Measurements from ENCODE around the gene ABHD16B. TPM values are rescaled to one million over a fixed set of nuclear protein-coding genes. Genes with fewer than 3 reads are reported as not detected.

ABHD16B gene
- total and polyA plus RNA-seq, 2 experiments from 2014 or later = not detected

DNA sequence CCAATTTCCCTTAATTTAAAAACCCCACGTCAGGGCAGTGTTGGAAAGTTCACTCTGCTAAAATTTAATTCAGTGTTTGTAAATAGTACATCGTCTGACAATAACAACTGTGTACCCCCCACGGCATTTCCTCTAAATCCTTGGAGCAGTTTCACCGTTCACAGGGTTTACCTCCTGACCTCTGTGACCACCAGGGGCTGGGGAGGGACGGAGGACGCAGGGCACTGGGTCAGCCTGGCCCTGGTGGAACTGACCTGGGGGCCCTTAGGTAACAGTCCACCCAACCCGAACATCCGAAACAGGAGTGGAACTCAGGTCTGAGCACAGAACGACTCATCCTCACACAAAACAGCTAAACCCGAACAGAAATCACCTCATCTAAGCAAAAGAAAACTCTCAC, 32.3 kb upstream of the ABHD16B start:
- no peak overlapping the region for H3K27ac Mint-ChIP-seq
- Histone ChIP-seq H3K4me1 (ENCODE audit: insufficient read depth) (peaks cover 21% of the 10 kb centered on the region), H3K79me2 (replicated peaks; ENCODE audit: insufficient read depth) (peaks cover 47% of the 10 kb centered on the region), H3K36me3 (ENCODE audit: insufficient read depth) (no peaks in the 10 kb centered on the region), H3K27me3 (ENCODE audit: insufficient read depth) (peaks cover 45% of the 10 kb centered on the region), H3K27ac (ENCODE audit: low read depth) (no peak overlapping the region), H3K4me3 (peak overlapping the region; percentile 63), H4K20me1 (replicated peaks; ENCODE audit: insufficient read depth) (peaks cover 34% of the 10 kb centered on the region), H3K4me2 (peak overlapping the region; percentile 93), H2AFZ (no peak overlapping the region), H3K9me2 (ENCODE audit: insufficient read depth) (no peaks in the 10 kb centered on the region), H3F3A (replicated peaks; ENCODE audit: low read depth) (peaks cover 30% of the 10 kb centered on the region; the same call in 1 of the 2 replicates)
- no peaks in the 10 kb centered on the region; the same call in 2 of the 3 replicates for H3K36me3 Mint-ChIP-seq (ENCODE audit: low read depth)
- H3K9me3 Mint-ChIP-seq = no peaks in the 10 kb centered on the region
- peaks cover 33% of the 10 kb centered on the region for H3K27me3 Mint-ChIP-seq (ENCODE audit: insufficient read depth, low read depth, poor library complexity)
- DNase-seq (ENCODE audit: low spot score) = no peak
- TF ChIP-seq ZNF114 (CRISPR knock-in tag; IDR thresholded peaks at IDR 0.05) = no peak
- TF ChIP-seq, protein P1, sequence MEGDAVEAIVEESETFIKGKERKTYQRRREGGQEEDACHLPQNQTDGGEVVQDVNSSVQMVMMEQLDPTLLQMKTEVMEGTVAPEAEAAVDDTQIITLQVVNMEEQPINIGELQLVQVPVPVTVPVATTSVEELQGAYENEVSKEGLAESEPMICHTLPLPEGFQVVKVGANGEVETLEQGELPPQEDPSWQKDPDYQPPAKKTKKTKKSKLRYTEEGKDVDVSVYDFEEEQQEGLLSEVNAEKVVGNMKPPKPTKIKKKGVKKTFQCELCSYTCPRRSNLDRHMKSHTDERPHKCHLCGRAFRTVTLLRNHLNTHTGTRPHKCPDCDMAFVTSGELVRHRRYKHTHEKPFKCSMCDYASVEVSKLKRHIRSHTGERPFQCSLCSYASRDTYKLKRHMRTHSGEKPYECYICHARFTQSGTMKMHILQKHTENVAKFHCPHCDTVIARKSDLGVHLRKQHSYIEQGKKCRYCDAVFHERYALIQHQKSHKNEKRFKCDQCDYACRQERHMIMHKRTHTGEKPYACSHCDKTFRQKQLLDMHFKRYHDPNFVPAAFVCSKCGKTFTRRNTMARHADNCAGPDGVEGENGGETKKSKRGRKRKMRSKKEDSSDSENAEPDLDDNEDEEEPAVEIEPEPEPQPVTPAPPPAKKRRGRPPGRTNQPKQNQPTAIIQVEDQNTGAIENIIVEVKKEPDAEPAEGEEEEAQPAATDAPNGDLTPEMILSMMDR (conservative IDR thresholded peaks at IDR 0.05; ENCODE audit: low read depth in 2 of 2) = peak in 1 of 2 experiments; percentile 23; a peak in 1 of 4 replicates
- H3K4me3 Mint-ChIP-seq = peak overlapping the region; percentile 84
- peaks cover 38% of the 10 kb centered on the region for H3K4me1 Mint-ChIP-seq
- ATAC-seq = no peak

DNA sequence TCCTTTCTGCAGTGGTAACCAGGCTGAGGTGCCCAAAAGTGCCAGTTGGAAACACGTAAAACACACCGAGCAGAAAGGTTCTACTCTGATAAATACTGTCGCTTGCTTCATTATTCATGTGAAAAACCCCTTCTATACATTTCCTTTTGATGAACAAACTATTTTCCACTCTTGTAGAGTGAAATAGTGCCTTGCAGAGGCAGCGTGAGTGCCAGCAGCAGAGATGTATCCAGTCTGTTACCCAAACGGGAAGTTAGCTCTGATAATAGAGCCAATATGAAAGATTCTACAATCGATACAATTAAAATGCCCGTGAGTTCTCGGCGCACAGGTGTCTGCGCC, 31.7 kb upstream of the ABHD16B start:
- H3K27ac Mint-ChIP-seq = no peak overlapping the region

More for the DNA sequence above, 31.7 kb upstream of the ABHD16B start:
- H3K4me3 ChIP-seq = peak overlapping the region; percentile 63
- H3F3A ChIP-seq (replicated peaks; ENCODE audit: low read depth) = peaks cover 26% of the 10 kb centered on the region; the same call in 1 of the 2 replicates
- no peaks in the 10 kb centered on the region; the same call in 2 of the 3 replicates for H3K36me3 Mint-ChIP-seq (ENCODE audit: low read depth)
- peak overlapping the region; percentile 84 for H3K4me3 Mint-ChIP-seq
- peaks cover 36% of the 10 kb centered on the region for H3K4me1 Mint-ChIP-seq
- H2AFZ ChIP-seq = no peak overlapping the region
- H3K79me2 ChIP-seq (replicated peaks; ENCODE audit: insufficient read depth) = peaks cover 42% of the 10 kb centered on the region
- peaks cover 33% of the 10 kb centered on the region for H3K27me3 Mint-ChIP-seq (ENCODE audit: insufficient read depth, low read depth, poor library complexity)
- no peaks in the 10 kb centered on the region for H3K9me2 ChIP-seq (ENCODE audit: insufficient read depth)
- no peaks in the 10 kb centered on the region for H3K9me3 Mint-ChIP-seq
- peaks cover 23% of the 10 kb centered on the region for H3K4me1 ChIP-seq (ENCODE audit: insufficient read depth)
- no peaks in the 10 kb centered on the region for H3K36me3 ChIP-seq (ENCODE audit: insufficient read depth)
- ATAC-seq (no peak), DNase-seq (ENCODE audit: low spot score) (no peak)
- peaks cover 48% of the 10 kb centered on the region for H3K27me3 ChIP-seq (ENCODE audit: insufficient read depth)
- H3K4me2 ChIP-seq = peak overlapping the region; percentile 93
- TF ChIP-seq, protein P2, sequence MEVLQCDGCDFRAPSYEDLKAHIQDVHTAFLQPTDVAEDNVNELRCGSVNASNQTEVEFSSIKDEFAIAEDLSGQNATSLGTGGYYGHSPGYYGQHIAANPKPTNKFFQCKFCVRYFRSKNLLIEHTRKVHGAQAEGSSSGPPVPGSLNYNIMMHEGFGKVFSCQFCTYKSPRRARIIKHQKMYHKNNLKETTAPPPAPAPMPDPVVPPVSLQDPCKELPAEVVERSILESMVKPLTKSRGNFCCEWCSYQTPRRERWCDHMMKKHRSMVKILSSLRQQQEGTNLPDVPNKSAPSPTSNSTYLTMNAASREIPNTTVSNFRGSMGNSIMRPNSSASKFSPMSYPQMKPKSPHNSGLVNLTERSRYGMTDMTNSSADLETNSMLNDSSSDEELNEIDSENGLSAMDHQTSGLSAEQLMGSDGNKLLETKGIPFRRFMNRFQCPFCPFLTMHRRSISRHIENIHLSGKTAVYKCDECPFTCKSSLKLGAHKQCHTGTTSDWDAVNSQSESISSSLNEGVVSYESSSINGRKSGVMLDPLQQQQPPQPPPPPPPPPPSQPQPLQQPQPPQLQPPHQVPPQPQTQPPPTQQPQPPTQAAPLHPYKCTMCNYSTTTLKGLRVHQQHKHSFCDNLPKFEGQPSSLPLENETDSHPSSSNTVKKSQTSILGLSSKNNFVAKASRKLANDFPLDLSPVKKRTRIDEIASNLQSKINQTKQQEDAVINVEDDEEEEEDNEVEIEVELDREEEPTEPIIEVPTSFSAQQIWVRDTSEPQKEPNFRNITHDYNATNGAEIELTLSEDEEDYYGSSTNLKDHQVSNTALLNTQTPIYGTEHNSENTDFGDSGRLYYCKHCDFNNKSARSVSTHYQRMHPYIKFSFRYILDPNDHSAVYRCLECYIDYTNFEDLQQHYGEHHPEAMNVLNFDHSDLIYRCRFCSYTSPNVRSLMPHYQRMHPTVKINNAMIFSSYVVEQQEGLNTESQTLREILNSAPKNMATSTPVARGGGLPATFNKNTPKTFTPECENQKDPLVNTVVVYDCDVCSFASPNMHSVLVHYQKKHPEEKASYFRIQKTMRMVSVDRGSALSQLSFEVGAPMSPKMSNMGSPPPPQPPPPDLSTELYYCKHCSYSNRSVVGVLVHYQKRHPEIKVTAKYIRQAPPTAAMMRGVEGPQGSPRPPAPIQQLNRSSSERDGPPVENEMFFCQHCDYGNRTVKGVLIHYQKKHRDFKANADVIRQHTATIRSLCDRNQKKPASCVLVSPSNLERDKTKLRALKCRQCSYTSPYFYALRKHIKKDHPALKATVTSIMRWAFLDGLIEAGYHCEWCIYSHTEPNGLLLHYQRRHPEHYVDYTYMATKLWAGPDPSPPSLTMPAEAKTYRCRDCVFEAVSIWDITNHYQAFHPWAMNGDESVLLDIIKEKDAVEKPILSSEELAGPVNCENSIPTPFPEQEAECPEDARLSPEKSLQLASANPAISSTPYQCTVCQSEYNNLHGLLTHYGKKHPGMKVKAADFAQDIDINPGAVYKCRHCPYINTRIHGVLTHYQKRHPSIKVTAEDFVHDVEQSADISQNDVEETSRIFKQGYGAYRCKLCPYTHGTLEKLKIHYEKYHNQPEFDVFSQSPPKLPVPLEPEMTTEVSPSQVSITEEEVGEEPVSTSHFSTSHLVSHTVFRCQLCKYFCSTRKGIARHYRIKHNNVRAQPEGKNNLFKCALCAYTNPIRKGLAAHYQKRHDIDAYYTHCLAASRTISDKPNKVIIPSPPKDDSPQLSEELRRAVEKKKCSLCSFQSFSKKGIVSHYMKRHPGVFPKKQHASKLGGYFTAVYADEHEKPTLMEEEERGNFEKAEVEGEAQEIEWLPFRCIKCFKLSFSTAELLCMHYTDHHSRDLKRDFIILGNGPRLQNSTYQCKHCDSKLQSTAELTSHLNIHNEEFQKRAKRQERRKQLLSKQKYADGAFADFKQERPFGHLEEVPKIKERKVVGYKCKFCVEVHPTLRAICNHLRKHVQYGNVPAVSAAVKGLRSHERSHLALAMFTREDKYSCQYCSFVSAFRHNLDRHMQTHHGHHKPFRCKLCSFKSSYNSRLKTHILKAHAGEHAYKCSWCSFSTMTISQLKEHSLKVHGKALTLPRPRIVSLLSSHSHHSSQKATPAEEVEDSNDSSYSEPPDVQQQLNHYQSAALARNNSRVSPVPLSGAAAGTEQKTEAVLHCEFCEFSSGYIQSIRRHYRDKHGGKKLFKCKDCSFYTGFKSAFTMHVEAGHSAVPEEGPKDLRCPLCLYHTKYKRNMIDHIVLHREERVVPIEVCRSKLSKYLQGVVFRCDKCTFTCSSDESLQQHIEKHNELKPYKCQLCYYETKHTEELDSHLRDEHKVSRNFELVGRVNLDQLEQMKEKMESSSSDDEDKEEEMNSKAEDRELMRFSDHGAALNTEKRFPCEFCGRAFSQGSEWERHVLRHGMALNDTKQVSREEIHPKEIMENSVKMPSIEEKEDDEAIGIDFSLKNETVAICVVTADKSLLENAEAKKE (CRISPR knock-in tag; IDR thresholded peaks at IDR 0.05) = no peak
- no peak for TF ChIP-seq CREB1 (CRISPR knock-in tag; IDR thresholded peaks at IDR 0.05; ENCODE audit: low read depth)
- peaks cover 31% of the 10 kb centered on the region for H4K20me1 ChIP-seq (replicated peaks; ENCODE audit: insufficient read depth)
- H3K27ac ChIP-seq (ENCODE audit: low read depth) = no peak overlapping the region
